Sigmoid colon (tissue), 7 donors: ENCODE data around the gene SPRY2. TPM values are rescaled to one million over a fixed set of nuclear protein-coding genes. Genes with fewer than 3 reads are reported as not detected.
"Not testable (repeated sequence)": the region's sequence is repeated elsewhere in the genome, so short reads cannot be mapped to it uniquely, and the experiment has no call there.

ENCODE experiments used
- DNase-seq: peaks from one replicate; pipeline ENCODE4 v3.0.0-alpha.2; 2019
- H3K27ac ChIP-seq, 4 donors: fragments of 200-600 bp; sonication (generic); one replicate each; pipeline ENCODE4 v1.5.1; 2016 to 2019; ENCODE audit warnings: mild to moderate bottlenecking in 1 of 4
- H3K27me3 ChIP-seq, 3 donors: fragments of 200-600 bp; sonication (generic); one replicate each; pipeline ENCODE4 v1.5.1; 2019; ENCODE audit warnings: mild to moderate bottlenecking in 1 of 3
- H3K36me3 ChIP-seq, 4 donors: fragments of 200-600 bp; sonication (generic); one replicate each; pipeline ENCODE4 v1.5.1; 2016 to 2019
- H3K4me1 ChIP-seq, 4 donors: fragments of 200-600 bp; sonication (generic); one replicate each; pipeline ENCODE4 v1.5.1; 2017 to 2019
- H3K4me3 ChIP-seq, 4 donors: fragments of 200-600 bp; sonication (generic); one replicate each; pipeline ENCODE4 v1.5.1; 2017 to 2019; ENCODE audit warnings: mild to moderate bottlenecking in 2 of 4, moderate library complexity in 1 of 4
- H3K9me3 ChIP-seq, 4 donors: fragments of 200-600 bp in 3 of 4; sonication (generic) in 3 of 4; one replicate each; pipeline versions ENCODE4 v1.5.1 to v1.6.1; 2013 to 2019
- EP300 ChIP-seq, 4 donors: sonication (generic); formaldehyde crosslinking; IDR thresholded peaks; one replicate each; pipeline ENCODE4 v1.6.1; 2017; ENCODE audit warnings: antibody characterized with exemption in 4 of 4
- POLR2A ChIP-seq, 2 donors: fragments of 450-650 bp; IDR thresholded peaks; one replicate each; pipeline ENCODE4 v1.6.1; 2016; ENCODE audit warnings: antibody characterized with exemption in 2 of 2, mild to moderate bottlenecking in 2 of 2, moderate library complexity in 2 of 2
- POLR2AphosphoS5 ChIP-seq, 4 donors: sonication (generic); formaldehyde crosslinking; IDR thresholded peaks; one replicate each; pipeline ENCODE4 v1.6.1; 2017; ENCODE audit warnings: antibody characterized with exemption in 4 of 4
- WGBS, 2 donors: extraction: QIAGEN DNeasy Blood & Tissue Kit; methylation state at CpG; one replicate each; pipeline ENCODE4 v1.1.7; 2013; 5-methylcytosine and 5-hydroxymethylcytosine counted together
- intact Hi-C: fragments of 100-400 bp; cut with DNase I; formaldehyde crosslinking; loops from one replicate; pipeline ENCODE4 v1.15.1; 2023
- polyA plus RNA-seq, 3 donors: library from polyadenylated mRNA; stranded (reverse); fragments of 200-250 nt; gene quantifications; one replicate each; pipeline ENCODE4 v1.2.3, GENCODE V29; 2013
- total RNA-seq, 4 donors: library from RNA; depleted of rRNA; stranded (reverse); fragments of >200 nt; gene quantifications; one replicate each; pipeline ENCODE4 v1.1.0, GENCODE V29; 2016
- TF ChIP-seq, protein P1 (sequence below), 4 experiments: fragments of 450-650 bp in 3 of 4; fragments of 200-600 bp in 1 of 4; IDR thresholded peaks; one replicate each; pipeline ENCODE4 v1.5.1; 2016 to 2019; ENCODE audit warnings: antibody characterized with exemption in 4 of 4, mild to moderate bottlenecking in 3 of 4, moderate library complexity in 2 of 4
- donor health status: healthy with polysubstance abuse.
- donor health status: Bipolar disorder and iron deficiency.
- donor health status: healthy.

Gene SPRY2
- total and polyA plus RNA-seq, 7 donors: 27.7 to 74.2 (median 33.5) TPM

DNA sequence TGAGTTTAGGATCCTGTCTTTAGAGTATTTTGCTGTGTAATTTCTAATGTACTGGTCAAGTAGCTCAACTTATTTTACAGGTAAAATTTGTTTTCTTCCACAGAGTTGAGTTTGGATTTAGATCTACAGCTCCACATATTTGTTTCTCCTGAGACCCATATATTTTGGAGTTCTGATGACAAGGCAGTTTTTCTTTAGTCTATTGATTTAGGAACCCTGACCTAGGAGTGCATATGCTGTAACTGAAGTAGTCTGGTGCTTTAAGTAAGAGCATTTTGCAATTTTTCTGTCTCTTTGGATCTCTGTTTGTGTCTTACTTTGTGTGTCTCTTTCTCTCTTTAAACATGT lies 19.5 kb upstream of the SPRY2 start:
- no peak for DNase-seq
- no peaks in the 10 kb centered on the region for H3K36me3 ChIP-seq
- peaks cover 0 to 4% (median 0%) of the 10 kb centered on the region in 4 donors for H3K4me1 ChIP-seq
- intact Hi-C loops: loop anchor here (10.0 kb wide), 1 partner anchor 664 kb away; no protein-coding TSS in a partner anchor
- no peak for TF ChIP-seq POLR2AphosphoS5 (IDR thresholded peaks at IDR 0.05)
- TF ChIP-seq, protein P1, sequence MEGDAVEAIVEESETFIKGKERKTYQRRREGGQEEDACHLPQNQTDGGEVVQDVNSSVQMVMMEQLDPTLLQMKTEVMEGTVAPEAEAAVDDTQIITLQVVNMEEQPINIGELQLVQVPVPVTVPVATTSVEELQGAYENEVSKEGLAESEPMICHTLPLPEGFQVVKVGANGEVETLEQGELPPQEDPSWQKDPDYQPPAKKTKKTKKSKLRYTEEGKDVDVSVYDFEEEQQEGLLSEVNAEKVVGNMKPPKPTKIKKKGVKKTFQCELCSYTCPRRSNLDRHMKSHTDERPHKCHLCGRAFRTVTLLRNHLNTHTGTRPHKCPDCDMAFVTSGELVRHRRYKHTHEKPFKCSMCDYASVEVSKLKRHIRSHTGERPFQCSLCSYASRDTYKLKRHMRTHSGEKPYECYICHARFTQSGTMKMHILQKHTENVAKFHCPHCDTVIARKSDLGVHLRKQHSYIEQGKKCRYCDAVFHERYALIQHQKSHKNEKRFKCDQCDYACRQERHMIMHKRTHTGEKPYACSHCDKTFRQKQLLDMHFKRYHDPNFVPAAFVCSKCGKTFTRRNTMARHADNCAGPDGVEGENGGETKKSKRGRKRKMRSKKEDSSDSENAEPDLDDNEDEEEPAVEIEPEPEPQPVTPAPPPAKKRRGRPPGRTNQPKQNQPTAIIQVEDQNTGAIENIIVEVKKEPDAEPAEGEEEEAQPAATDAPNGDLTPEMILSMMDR (IDR thresholded peaks at IDR 0.05): no peak
- TF ChIP-seq POLR2A (IDR thresholded peaks at IDR 0.05): no peak
- no peak for TF ChIP-seq EP300 (IDR thresholded peaks at IDR 0.05)
- H3K27ac ChIP-seq: peak overlapping the region in 2 of 4 donors; percentile 15 to 41
- no peak overlapping the region for H3K4me3 ChIP-seq
- H3K9me3 ChIP-seq: no peaks in the 10 kb centered on the region
- no peaks in the 10 kb centered on the region for H3K27me3 ChIP-seq

DNA sequence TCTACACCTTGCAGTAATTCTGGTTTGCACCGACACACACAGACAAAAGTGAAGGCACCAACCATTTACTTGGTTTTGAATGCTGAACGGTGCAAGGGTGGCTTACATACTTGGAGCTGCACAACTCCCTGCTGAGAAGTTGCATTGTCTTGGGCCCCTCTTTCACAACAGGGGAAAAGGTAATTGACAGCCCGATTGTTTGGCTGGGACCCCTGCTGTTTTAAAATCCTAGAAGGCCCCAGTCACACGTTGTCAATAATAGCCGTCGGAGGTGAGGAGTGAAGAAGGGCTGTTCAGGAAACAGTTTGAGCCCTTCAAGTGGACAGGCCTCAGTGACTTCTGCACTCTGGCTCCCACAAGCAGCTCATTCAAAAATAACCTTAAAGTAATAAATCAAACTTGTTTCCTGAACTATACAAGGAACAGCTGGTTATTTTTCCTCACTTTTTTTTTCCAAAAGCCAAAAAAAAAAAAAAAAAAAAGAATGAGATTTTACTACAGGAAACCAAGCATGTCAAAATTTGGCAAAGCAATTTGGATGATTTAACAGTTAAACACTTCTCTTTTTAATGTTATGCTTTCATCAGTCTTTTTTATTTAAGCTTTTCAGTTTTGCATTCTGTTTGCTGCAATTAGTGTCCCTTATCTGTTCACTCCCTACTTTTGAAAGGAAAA lies 19.0 kb upstream of the SPRY2 start:
- no peak for DNase-seq
- peaks cover 0 to 4% (median 0%) of the 10 kb centered on the region in 4 donors for H3K4me1 ChIP-seq
- intact Hi-C loops: loop anchor here (10.0 kb wide), 1 partner anchor 665 kb away; no protein-coding TSS in a partner anchor
- peak overlapping the region in 2 of 4 donors; percentile 15 to 41 for H3K27ac ChIP-seq
- TF ChIP-seq, protein P1 (IDR thresholded peaks at IDR 0.05): no peak
- peak in 1 of 4 donors; percentile 36 for TF ChIP-seq POLR2AphosphoS5 (IDR thresholded peaks at IDR 0.05)
- H3K9me3 ChIP-seq: no peaks in the 10 kb centered on the region
- H3K36me3 ChIP-seq: no peaks in the 10 kb centered on the region
- H3K27me3 ChIP-seq: no peaks in the 10 kb centered on the region
- 48 to 63% methylated on average over 6 of the region's 6 CpGs for WGBS, 2 donors
- H3K4me3 ChIP-seq: no peak overlapping the region

DNA sequence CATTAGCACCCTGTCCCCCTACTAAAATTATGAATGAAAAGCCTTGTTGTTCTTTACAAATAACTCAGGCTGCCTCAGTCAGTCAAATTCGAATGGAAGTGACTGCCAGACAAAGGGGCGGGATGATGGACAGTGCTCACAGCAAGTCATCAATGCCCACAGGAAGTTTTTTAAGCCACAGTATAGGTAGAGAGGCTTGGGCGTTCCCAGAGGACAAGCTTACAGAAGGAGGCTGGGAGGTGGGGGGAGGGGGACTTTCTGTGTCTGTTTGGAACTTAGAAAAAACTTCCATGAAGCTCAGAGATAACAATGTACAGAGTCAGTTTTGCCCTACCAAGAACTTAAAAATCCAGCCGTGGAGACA lies 18.5 kb upstream of the SPRY2 start:
- Histone ChIP-seq H3K4me1 (peaks cover 0 to 4% (median 0%) of the 10 kb centered on the region in 4 donors), H3K27me3 (no peaks in the 10 kb centered on the region), H3K4me3 (no peak overlapping the region), H3K9me3 (no peaks in the 10 kb centered on the region), H3K27ac (peak overlapping the region in 2 of 4 donors; percentile 1 to 22), H3K36me3 (no peaks in the 10 kb centered on the region)
- TF ChIP-seq EP300 (IDR thresholded peaks at IDR 0.05) (no peak), POLR2AphosphoS5 (IDR thresholded peaks at IDR 0.05) (no peak), POLR2A (IDR thresholded peaks at IDR 0.05) (no peak)
- TF ChIP-seq, protein P1 (IDR thresholded peaks at IDR 0.05): no peak
- DNase-seq: no peak
- intact Hi-C loops: no loop called here
- WGBS, 2 donors: 79 to 89% methylated on average over 4 of the region's 4 CpGs

DNA sequence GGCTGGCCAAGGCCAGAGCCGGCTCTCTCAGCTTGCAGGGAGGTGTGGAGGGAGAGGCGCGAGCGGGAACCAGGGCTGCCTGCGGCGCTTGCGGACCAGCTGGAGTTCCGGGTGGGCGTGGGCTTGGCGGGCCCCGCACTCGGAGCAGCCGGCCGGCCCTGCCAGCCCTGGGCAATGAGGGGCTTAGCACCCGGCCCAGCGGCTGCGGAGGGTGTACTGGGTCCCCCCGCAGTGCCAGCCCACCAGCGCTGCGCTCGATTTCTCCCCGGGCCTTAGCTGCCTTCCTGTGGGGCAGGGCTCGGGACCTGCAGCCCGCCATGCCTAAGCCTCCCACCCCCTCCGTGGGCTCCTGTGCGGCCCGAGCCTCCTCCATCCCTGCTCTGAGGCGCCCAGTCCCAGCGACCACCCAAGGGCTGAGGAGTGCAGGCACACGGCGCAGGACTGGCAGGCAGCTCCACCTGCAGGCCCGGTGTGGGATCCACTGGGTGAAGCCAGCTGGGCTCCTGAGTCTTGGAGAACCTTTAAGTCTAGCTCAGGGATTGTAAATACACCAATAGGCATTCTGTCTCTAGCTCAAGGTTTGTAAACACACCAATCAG lies 14.7 kb upstream of the SPRY2 start:
- DNase-seq, H3K4me3 ChIP-seq, H3K36me3 ChIP-seq, intact Hi-C loops, H3K27ac ChIP-seq, H3K27me3 ChIP-seq, H3K9me3 ChIP-seq, H3K4me1 ChIP-seq: not testable (repeated sequence)
- 95 to 96% methylated on average over 32 of the region's 32 CpGs for WGBS, 2 donors

DNA sequence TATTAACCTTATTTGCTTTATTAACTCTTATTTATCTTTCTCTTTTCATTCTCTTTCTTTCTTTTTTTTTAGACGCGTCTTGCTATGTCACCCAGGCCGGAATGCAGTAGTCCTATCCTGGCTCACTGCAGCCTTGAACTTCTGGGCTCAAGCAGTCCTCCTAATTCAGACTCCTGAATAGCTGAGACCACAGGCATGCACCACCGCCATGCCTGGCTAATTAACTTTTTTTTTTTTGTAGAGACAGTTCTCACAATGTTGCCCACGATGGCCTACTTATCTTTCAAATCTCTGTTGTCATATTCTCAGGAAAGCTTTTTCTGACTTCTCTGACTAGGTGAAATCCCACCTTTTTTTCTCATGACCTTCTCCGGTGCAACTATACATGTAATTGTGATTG lies 7.8 kb upstream of the SPRY2 start:
- Histone ChIP-seq H3K4me1 (no peaks in the 10 kb centered on the region), H3K27ac (no peak overlapping the region), H3K36me3 (no peaks in the 10 kb centered on the region), H3K27me3 (no peaks in the 10 kb centered on the region), H3K9me3 (no peaks in the 10 kb centered on the region), H3K4me3 (no peak overlapping the region)
- WGBS, 2 donors: 93 to 96% methylated on average over 6 of the region's 6 CpGs
- TF ChIP-seq POLR2AphosphoS5 (IDR thresholded peaks at IDR 0.05) (no peak), POLR2A (IDR thresholded peaks at IDR 0.05) (no peak), EP300 (IDR thresholded peaks at IDR 0.05) (no peak)
- TF ChIP-seq, protein P1 (IDR thresholded peaks at IDR 0.05): no peak
- intact Hi-C loops: loop anchor here (10.0 kb wide), 2 partner anchors 666 to 674 kb away; no protein-coding TSS in a partner anchor
- DNase-seq: no peak
